Glomerular visceral epithelial cell (primary cell): ENCODE results near the gene SPRY2.
A peak's percentile ranks its signal among the peaks of the same experiment; 100 is the strongest.
"Not testable (repeated sequence)": the region's sequence is repeated elsewhere in the genome, so short reads cannot be mapped to it uniquely, and the experiment has no call there.

Experiments used
- DNase-seq: peaks from one replicate; pipeline ENCODE4 v3.0.0-alpha.2; 2016; ENCODE audit errors: extremely low spot score

SPRY2 gene

DNA sequence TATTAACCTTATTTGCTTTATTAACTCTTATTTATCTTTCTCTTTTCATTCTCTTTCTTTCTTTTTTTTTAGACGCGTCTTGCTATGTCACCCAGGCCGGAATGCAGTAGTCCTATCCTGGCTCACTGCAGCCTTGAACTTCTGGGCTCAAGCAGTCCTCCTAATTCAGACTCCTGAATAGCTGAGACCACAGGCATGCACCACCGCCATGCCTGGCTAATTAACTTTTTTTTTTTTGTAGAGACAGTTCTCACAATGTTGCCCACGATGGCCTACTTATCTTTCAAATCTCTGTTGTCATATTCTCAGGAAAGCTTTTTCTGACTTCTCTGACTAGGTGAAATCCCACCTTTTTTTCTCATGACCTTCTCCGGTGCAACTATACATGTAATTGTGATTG, 7.8 kb upstream of the SPRY2 start:
- DNase-seq = no peak

- DNase-seq = no peak
Observed at GRCh38 chr13:80348314-80348713, 7.4 kb upstream of the SPRY2 start.

DNA sequence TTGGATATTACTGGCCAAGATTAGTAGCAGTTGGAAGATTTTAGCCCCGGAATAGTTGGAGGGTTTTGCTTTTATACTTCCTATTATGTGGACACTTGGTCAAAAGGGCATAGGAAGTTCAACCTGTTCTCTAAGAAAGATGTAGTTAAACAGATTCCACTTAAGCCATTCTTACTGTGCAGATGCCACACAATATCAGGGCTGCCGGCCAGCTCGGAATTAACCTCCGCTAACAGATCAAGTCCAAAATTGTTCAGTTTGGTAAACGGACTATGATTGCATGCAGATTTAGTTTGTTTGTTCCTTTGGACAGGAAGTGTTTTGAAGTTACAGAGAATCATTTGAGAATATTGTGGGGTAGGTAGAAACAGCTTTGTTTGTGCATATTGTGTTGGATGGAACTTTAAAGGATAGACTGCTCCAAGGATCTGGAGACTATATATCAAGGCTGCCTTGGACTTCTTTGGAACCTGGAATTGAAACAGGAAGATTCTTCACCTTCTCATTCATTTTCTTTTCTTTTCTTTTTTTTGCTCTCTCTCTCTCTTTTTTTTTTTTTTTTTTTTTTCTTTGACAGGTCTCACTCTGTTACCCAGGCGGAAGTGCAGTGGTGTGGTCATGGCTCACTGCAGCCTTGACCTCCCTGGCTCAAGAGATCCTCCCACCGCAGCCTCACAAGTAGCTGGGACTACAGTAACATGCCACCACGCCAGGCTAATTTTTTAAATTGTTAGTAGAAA, 5.0 kb upstream of the SPRY2 start:
- no peak for DNase-seq

- not testable (repeated sequence) for DNase-seq
Observed at GRCh38 chr13:80344032-80344431, 3.1 kb upstream of the SPRY2 start.

- DNase-seq = peak; percentile 81
Observed at GRCh38 chr13:80342471-80343371, 1.8 kb upstream of the SPRY2 start.

DNA sequence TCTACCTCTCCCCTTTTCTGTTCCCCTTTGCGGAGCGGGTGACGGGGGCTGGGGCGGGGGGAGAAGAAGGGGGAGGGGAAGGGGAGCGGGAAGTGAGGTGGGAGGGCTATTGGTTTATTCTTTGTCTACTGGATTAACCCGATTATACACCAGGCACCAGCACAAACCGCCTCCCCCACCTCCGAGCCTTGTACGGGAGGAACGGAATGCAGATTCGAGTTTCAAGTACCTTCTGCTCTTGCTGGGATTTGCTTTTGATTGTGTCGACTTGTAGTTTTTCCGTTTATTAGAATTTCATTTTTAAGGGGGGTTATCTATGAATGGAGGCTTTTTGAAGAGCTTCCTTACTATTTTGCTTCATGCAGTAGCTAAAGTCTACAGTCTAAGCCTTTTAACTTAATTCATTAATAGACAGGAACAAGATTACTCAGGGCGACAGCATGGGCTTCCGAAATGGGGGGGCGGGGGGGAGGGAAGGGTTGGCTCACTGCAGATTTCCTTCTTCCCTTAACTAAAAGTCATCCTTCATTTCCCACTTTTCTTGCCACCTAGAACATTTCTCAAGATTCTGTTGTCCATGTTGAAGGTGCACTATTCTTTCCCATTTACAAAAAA, 937 bp upstream of the SPRY2 start:
- DNase-seq = peak; percentile 49

GRCh38 chr13:80340651-80341100, 250 bp downstream of the SPRY2 start:
- no peak for DNase-seq

DNA sequence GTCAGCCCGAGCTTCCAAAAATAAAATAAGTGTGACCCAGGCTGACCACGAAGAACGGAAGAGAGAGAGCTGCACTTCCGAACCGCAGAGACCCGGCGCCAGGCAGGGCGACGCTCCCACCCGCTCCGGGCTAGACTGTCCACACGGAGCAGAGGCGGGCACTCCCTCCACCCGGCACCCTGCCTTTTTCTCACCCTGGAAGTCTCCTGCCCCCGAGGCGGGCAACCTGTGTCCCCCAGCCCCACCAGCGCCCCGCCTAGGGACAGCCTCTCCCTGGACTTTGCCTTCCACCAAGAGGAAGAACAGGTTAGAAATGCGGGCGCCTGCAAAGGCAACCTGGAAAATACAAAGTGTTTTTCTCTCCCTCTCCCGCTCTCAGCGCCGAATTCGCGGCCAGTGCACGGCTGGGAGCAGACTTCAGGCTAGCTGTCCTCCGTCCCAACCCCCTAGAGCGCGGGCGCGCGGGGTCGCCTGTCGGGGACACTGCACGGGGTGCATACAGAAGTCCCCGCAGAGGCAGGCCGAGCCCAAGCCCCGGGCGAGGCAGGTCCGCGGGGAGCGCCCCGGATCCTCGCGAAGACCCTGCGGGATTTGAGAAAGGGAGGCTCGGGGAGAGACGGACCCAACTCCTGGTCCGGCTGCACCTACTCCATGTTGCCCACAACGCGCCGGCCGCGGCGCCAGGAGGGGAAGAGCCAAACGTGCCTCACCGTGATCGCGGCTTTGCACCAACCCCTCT, 845 bp downstream of the SPRY2 start:
- DNase-seq = peak; percentile 47

- peak; percentile 47 for DNase-seq
Observed at GRCh38 chr13:80339563-80339911, 1.4 kb downstream of the SPRY2 start.

DNA sequence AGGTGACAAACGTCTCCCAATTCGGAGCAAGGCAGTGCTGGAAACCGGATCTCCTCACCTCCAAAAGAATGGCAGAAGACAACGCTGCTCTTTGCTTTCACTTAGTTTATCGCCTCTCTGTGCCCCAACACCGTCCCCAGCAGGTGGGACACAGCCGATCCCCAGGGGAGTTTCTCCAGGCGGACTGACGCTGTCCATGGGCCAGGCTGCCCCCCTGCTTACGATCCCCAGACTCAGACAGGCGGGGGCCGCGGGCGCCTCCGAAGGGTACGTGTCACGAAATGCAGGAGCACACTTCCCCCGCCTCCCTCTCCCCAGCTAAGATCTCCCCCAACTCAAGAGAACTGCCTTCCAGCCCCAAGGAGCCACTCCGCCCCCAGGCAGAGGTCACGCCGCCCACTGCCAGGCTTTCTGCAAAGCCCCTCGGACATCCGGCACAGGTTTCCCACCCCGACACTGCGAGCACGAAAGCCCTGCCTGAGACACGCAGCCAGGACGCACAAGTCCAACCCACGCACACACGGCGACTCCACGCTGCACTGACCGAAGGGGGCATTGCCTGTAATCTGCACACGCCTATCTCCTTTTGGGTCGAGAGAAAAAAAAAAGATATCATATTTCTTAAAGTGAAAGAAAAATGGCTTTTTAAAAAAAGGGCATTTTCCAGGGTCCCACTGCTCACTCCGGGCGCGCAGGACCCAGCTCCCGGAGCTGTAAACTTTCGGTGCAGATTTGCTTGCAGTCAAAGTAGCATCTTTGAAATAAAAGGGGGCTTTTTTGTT, 2.0 kb downstream of the SPRY2 start:
- peak; percentile 79 for DNase-seq

DNA sequence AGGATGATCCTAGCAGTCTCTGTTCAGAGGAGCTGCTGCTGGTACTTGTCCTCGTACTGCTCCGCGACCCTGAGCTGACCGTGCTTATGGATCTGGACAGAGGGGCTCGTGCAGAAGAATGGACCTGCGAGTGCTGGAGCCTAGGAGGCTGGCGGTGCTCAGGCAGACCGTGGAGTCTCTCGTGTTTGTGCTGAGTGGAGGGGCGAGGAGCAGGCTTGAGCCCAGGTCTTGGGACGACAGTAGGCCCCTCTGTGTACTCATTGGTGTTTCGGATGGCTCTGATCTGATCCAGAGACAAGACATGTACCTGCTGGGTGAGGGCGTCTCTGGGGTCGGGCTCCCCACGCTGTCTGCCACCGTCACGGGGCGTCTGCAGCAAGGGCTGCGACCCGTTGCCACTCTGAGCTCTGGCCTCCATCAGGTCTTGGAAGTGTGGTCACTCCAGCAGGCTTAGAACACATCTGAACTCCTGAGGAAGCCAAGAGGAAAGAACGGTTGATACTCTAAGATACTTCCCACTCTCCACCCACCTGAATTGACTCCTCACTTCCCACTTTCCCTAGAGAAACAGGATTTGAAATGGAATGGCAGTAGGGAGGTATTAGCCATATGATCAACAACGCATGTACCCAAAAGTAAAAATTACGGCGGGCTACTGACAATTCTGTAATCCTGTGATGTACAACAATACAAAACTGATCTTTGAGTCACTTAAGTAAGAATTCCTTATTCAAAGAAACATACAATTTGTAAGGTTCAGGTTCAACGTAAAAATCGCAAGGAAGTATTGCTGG, 3.4 kb downstream of the SPRY2 start:
- no peak for DNase-seq

DNA sequence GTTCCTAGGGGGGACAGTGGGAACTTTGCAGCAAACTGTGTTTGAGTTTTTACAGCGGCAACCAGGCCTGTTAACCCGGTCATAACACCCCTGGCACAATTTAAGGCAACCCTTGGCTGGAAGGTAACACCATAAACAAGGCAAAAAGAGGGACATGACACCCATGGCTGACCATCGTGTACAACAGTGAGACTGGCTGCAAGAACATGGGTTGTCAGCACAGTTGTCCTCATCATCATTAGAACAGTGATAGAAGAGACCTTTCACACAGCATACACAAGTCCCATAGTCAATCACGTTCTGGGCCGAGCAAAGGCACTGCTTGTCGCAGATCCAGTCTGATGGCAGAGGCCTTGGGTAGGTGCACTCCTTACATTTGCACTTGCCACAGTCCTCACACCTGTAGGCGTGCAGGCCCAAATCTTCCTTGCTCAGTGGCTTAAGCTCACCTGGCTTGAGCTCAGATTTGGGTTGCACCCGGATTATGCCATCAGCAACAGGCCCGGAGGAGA, 4.1 kb downstream of the SPRY2 start:
- no peak for DNase-seq

DNA sequence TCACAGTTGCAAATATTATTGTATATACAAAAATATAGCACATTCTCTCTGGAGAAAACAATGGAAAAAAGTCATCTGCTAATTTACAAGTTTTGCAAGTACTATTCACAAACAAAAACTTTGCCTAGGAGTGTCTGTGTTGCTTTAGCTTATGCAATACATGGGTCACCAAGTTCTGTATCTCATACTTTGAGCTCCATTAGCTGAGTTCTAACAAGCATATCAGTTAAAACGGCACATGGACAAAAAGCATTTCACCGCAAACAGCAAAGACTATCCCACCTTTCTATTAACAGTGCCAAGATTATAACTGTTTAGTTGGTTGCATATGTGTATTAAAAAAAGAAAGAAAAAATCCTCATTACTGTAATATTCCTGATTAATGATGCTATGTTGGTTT, 4.6 kb downstream of the SPRY2 start:
- no peak for DNase-seq

DNA sequence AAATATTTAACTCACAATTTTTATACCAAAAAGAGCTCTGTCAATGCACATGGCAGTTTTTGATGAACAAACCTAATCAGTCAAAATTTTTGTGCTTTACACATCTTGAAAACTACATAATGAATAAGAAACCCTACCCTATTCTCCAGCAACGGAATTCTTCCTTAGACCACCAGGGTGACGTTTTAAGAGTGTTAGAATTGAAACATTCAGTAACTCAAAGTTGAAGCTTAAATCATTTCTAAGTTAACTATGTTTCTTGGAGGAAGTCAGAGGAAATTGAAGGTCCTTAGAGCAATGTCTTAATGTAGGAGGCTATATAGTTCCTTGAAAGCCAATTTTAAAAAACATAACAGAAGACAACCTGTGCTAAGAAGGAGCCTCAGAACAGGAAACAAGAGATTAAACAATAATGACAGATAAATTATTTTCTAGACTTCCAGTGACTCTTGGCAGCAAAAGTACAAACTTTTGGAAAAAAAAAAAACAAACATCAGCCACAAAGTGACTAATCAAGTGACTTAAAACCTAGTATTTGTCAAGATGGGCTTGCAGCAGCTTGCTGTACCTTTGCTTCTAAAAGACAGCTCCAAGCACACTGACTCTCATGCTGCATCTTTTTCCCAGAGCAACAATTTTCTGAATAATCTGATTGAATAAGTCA, 6.2 kb downstream of the SPRY2 start:
- peak; percentile 24 for DNase-seq

- DNase-seq = no peak
Observed at GRCh38 chr13:80331984-80332383, 8.9 kb downstream of the SPRY2 start.

GRCh38 chr13:80329250-80329649, 11.7 kb downstream of the SPRY2 start:
- DNase-seq = no peak

GRCh38 chr13:80319004-80319403, 21.9 kb downstream of the SPRY2 start:
- no peak for DNase-seq

DNA sequence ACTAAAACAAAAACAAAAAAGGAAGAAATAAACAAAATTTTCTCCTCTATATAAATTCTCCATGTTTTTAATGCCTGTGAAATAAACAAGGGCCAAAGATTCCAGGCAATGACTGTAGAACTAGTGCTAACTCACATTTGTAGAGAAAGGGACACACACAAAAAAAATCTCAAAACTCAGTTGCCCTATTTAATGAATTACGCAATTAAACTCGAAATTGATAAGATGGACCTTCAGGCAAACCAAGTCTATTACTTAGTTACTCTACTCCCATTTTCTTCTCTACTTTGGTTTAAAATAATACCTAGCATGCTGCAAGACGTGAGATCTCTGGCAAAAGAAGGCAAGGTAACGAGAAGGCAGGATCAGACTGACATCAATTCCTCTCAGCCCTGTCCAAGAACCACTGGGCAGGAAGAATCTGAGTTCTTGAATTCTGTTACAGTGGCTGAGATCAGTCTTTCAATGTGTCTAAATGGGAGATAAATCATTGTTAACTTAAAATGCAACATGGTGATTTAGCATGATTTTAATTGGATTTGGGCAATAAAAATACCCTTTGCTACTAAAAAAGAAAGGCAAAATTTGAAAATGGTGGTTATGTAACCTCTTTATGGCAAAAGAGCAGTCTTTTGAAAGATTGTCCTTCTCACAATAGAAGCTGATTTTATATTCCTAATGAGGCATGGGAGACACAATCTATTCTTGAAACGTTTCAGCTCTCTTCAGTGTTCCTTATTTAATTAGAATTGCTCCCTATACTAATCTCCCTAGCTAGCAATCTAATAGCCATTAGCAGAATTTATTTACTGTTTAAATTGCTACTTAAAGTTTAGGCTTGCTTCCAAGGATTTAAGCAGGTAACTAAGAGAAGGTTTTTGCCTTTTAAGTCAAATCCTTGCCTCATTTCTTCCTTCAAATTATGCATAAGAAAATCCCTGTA, 25.9 kb downstream of the SPRY2 start:
- no peak for DNase-seq
